ENCODE measurements around the gene NR2C2AP. TPM values are rescaled to one million over a fixed set of nuclear protein-coding genes. Genes with fewer than 3 reads are reported as not detected.

NR2C2AP gene
- total and polyA plus RNA-seq, 4 donors = 9.8 to 21.8 (median 12.3) TPM

GRCh38 chr19:19167612-19168011 lies 35.6 kb downstream of the NR2C2AP start:
- no peaks in the 10 kb centered on the region for H3K27me3 ChIP-seq (ENCODE audit: control insufficient read depth in 1 of 2, insufficient read depth in 2 of 2, low read length in 1 of 2)
- H3K36me3 ChIP-seq (ENCODE audit: control insufficient read depth in 1 of 2, insufficient read depth in 2 of 2, low read length in 1 of 2) = no peaks in the 10 kb centered on the region
- 85 to 90% methylated on average over 3 of the region's 3 CpGs for WGBS, 2 donors
- intact Hi-C loops (cut with DNase I) = no loop called here
- no peaks in the 10 kb centered on the region for H3K4me1 ChIP-seq (ENCODE audit: control insufficient read depth in 1 of 2, insufficient read depth in 2 of 2, low read length in 2 of 2)
- DNase-seq = no peak
- no peaks in the 10 kb centered on the region for H3K9me3 ChIP-seq (ENCODE audit: control insufficient read depth, low read length)
- no peak overlapping the region for H3K4me3 ChIP-seq (ENCODE audit: low read length in 2 of 2)
- no peak for ATAC-seq (ENCODE audit: low FRiP score)
- H3K27ac ChIP-seq (ENCODE audit: low read depth in 1 of 2, low read length in 2 of 2) = no peak overlapping the region

- intact Hi-C loops (cut with DNase I) = no loop called here
- Histone ChIP-seq H3K27ac (ENCODE audit: low read depth in 1 of 2, low read length in 2 of 2) (no peak overlapping the region), H3K9me3 (ENCODE audit: control insufficient read depth, low read length) (no peaks in the 10 kb centered on the region), H3K4me1 (ENCODE audit: control insufficient read depth in 1 of 2, insufficient read depth in 2 of 2, low read length in 2 of 2) (no peaks in the 10 kb centered on the region), H3K4me3 (ENCODE audit: low read length in 2 of 2) (no peak overlapping the region), H3K27me3 (ENCODE audit: control insufficient read depth in 1 of 2, insufficient read depth in 2 of 2, low read length in 1 of 2) (no peaks in the 10 kb centered on the region), H3K36me3 (ENCODE audit: control insufficient read depth in 1 of 2, insufficient read depth in 2 of 2, low read length in 1 of 2) (no peaks in the 10 kb centered on the region)
- DNase-seq (no peak), ATAC-seq (ENCODE audit: low FRiP score) (no peak)
- WGBS, 2 donors = 97 to 100% methylated on average over 1 of the region's 1 CpG
Measured at GRCh38 chr19:19165396-19165795, 37.8 kb downstream of the NR2C2AP start.

GRCh38 chr19:19162495-19162894 lies 40.7 kb downstream of the NR2C2AP start:
- H3K4me3 ChIP-seq (ENCODE audit: low read length in 2 of 2) = no peak overlapping the region
- no peak overlapping the region for H3K27ac ChIP-seq (ENCODE audit: low read depth in 1 of 2, low read length in 2 of 2)
- intact Hi-C loops (cut with DNase I) = no loop called here
- ATAC-seq (ENCODE audit: low FRiP score) (no peak), DNase-seq (no peak)
- no peaks in the 10 kb centered on the region for H3K4me1 ChIP-seq (ENCODE audit: control insufficient read depth in 1 of 2, insufficient read depth in 2 of 2, low read length in 2 of 2)
- H3K27me3 ChIP-seq (ENCODE audit: control insufficient read depth in 1 of 2, insufficient read depth in 2 of 2, low read length in 1 of 2) = no peaks in the 10 kb centered on the region
- no peaks in the 10 kb centered on the region for H3K9me3 ChIP-seq (ENCODE audit: control insufficient read depth, low read length)
- 90 to 92% methylated on average over 6 to 7 of the region's 7 CpGs for WGBS, 2 donors
- H3K36me3 ChIP-seq (ENCODE audit: control insufficient read depth in 1 of 2, insufficient read depth in 2 of 2, low read length in 1 of 2) = no peaks in the 10 kb centered on the region

- no peak overlapping the region for H3K4me3 ChIP-seq (ENCODE audit: low read length in 2 of 2)
- H3K36me3 ChIP-seq (ENCODE audit: control insufficient read depth in 1 of 2, insufficient read depth in 2 of 2, low read length in 1 of 2) = no peaks in the 10 kb centered on the region
- no peaks in the 10 kb centered on the region for H3K4me1 ChIP-seq (ENCODE audit: control insufficient read depth in 1 of 2, insufficient read depth in 2 of 2, low read length in 2 of 2)
- 58 to 64% methylated on average over 17 to 26 of the region's 26 CpGs for WGBS, 2 donors
- no peak for ATAC-seq (ENCODE audit: low FRiP score)
- intact Hi-C loops (cut with DNase I) = no loop called here
- DNase-seq = no peak
- H3K27me3 ChIP-seq (ENCODE audit: control insufficient read depth in 1 of 2, insufficient read depth in 2 of 2, low read length in 1 of 2) = no peaks in the 10 kb centered on the region
- no peaks in the 10 kb centered on the region for H3K9me3 ChIP-seq (ENCODE audit: control insufficient read depth, low read length)
- no peak overlapping the region for H3K27ac ChIP-seq (ENCODE audit: low read depth in 1 of 2, low read length in 2 of 2)
Measured at GRCh38 chr19:19160461-19161035, 42.7 kb downstream of the NR2C2AP start.

- Histone ChIP-seq H3K27ac (ENCODE audit: low read depth in 1 of 2, low read length in 2 of 2) (no peak overlapping the region), H3K36me3 (ENCODE audit: control insufficient read depth in 1 of 2, insufficient read depth in 2 of 2, low read length in 1 of 2) (no peaks in the 10 kb centered on the region), H3K9me3 (ENCODE audit: control insufficient read depth, low read length) (no peaks in the 10 kb centered on the region), H3K27me3 (ENCODE audit: control insufficient read depth in 1 of 2, insufficient read depth in 2 of 2, low read length in 1 of 2) (no peaks in the 10 kb centered on the region), H3K4me1 (ENCODE audit: control insufficient read depth in 1 of 2, insufficient read depth in 2 of 2, low read length in 2 of 2) (no peaks in the 10 kb centered on the region), H3K4me3 (ENCODE audit: low read length in 2 of 2) (no peak overlapping the region)
- intact Hi-C loops (cut with DNase I) = no loop called here
- ATAC-seq (ENCODE audit: low FRiP score) (no peak), DNase-seq (no peak)
- WGBS, 2 donors = 93 to 95% methylated on average over 4 of the region's 4 CpGs
Measured at GRCh38 chr19:19159534-19159933, 43.7 kb downstream of the NR2C2AP start.

- DNase-seq (no peak), ATAC-seq (ENCODE audit: low FRiP score) (no peak)
- no peaks in the 10 kb centered on the region for H3K27me3 ChIP-seq (ENCODE audit: control insufficient read depth in 1 of 2, insufficient read depth in 2 of 2, low read length in 1 of 2)
- H3K4me1 ChIP-seq (ENCODE audit: control insufficient read depth in 1 of 2, insufficient read depth in 2 of 2, low read length in 2 of 2) = no peaks in the 10 kb centered on the region
- no peak overlapping the region for H3K27ac ChIP-seq (ENCODE audit: low read depth in 1 of 2, low read length in 2 of 2)
- H3K4me3 ChIP-seq (ENCODE audit: low read length in 2 of 2) = no peak overlapping the region
- 52 to 67% methylated on average over 6 of the region's 6 CpGs for WGBS, 2 donors
- no peaks in the 10 kb centered on the region for H3K36me3 ChIP-seq (ENCODE audit: control insufficient read depth in 1 of 2, insufficient read depth in 2 of 2, low read length in 1 of 2)
- H3K9me3 ChIP-seq (ENCODE audit: control insufficient read depth, low read length) = no peaks in the 10 kb centered on the region
- intact Hi-C loops (cut with DNase I) = no loop called here
Measured at GRCh38 chr19:19157808-19158207, 45.4 kb downstream of the NR2C2AP start.

GRCh38 chr19:19155495-19156219 lies 47.6 kb downstream of the NR2C2AP start:
- intact Hi-C loops (cut with DNase I) = no loop called here
- DNase-seq (no peak), ATAC-seq (ENCODE audit: low FRiP score) (no peak)
- no peaks in the 10 kb centered on the region for H3K9me3 ChIP-seq (ENCODE audit: control insufficient read depth, low read length)
- 92 to 95% methylated on average over 10 of the region's 10 CpGs for WGBS, 2 donors
- H3K27ac ChIP-seq (ENCODE audit: low read depth in 1 of 2, low read length in 2 of 2) = no peak overlapping the region
- H3K4me1 ChIP-seq (ENCODE audit: control insufficient read depth in 1 of 2, insufficient read depth in 2 of 2, low read length in 2 of 2) = no peaks in the 10 kb centered on the region
- H3K27me3 ChIP-seq (ENCODE audit: control insufficient read depth in 1 of 2, insufficient read depth in 2 of 2, low read length in 1 of 2) = no peaks in the 10 kb centered on the region
- no peak overlapping the region for H3K4me3 ChIP-seq (ENCODE audit: low read length in 2 of 2)
- no peaks in the 10 kb centered on the region for H3K36me3 ChIP-seq (ENCODE audit: control insufficient read depth in 1 of 2, insufficient read depth in 2 of 2, low read length in 1 of 2)

GRCh38 chr19:19154768-19155494 lies 48.3 kb downstream of the NR2C2AP start:
- 96 to 99% methylated on average over 6 of the region's 6 CpGs for WGBS, 2 donors
- intact Hi-C loops (cut with DNase I) = no loop called here
- DNase-seq (no peak), ATAC-seq (ENCODE audit: low FRiP score) (no peak)
- H3K4me3 ChIP-seq (ENCODE audit: low read length in 2 of 2) = no peak overlapping the region
- H3K36me3 ChIP-seq (ENCODE audit: control insufficient read depth in 1 of 2, insufficient read depth in 2 of 2, low read length in 1 of 2) = no peaks in the 10 kb centered on the region
- H3K4me1 ChIP-seq (ENCODE audit: control insufficient read depth in 1 of 2, insufficient read depth in 2 of 2, low read length in 2 of 2) = no peaks in the 10 kb centered on the region
- H3K9me3 ChIP-seq (ENCODE audit: control insufficient read depth, low read length) = no peaks in the 10 kb centered on the region
- H3K27me3 ChIP-seq (ENCODE audit: control insufficient read depth in 1 of 2, insufficient read depth in 2 of 2, low read length in 1 of 2) = no peaks in the 10 kb centered on the region
- no peak overlapping the region for H3K27ac ChIP-seq (ENCODE audit: low read depth in 1 of 2, low read length in 2 of 2)

Data from aorta (tissue), 5 donors.